CD4-positive, alpha-beta T cell treated with Interleukin-10 for 1 hour (primary cell): Measurements from ENCODE around the gene SEPHS2.
"Not testable (repeated sequence)": the region's sequence is repeated elsewhere in the genome, so short reads cannot be mapped to it uniquely, and the experiment has no call there.

Experiments used
- DNase-seq: peaks from one replicate; pipeline ENCODE4 v3.0.0-alpha.2; 2020

Gene SEPHS2

DNA sequence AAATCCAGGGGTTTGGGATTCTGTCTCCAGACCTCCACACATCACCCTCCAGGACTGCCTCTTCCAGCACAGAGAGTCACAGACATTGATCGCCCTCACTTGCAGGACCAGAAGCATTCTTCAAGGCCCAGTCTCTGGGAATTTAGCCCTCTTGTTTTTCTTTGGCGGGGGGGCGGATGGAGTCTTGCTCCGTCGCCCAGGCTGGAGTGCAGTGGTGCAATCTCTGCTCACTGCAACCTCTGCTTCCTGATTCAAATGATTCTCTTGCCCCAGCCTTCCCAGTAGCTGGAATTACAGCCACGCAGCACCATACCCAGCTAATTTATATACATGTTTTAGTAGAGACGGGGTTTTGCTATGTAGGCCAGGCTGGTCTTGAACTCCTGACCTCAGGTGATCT, 18.4 kb upstream of the SEPHS2 start:
- DNase-seq, result no peak

- DNase-seq, result not testable (repeated sequence)
Measured at GRCh38 chr16:30461426-30461825, 15.8 kb upstream of the SEPHS2 start.

DNA sequence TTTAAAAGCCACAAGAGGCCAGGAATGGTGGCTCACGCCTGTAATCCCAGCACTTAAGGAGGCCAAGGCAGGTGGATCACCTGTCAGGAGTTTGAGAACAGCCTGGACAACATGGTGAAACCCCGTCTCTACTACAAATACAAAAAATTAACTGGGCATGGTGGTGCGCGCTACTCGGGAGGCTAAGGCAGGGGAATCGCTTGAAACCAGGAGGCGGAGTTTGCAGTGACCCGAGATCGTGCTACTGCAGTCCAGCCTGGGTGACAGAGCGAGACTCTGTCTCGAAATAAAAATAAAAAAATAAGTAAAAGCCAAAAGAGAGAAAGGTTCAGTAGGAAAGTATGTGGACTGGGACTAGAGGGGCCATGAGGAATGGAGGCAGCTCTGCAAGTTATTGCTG, 13.8 kb upstream of the SEPHS2 start:
- no peak for DNase-seq

- DNase-seq, result peak; percentile 78
Measured at GRCh38 chr16:30458561-30459394, 13.1 kb upstream of the SEPHS2 start.

GRCh38 chr16:30457743-30458560, 12.3 kb upstream of the SEPHS2 start:
- no peak for DNase-seq

DNA sequence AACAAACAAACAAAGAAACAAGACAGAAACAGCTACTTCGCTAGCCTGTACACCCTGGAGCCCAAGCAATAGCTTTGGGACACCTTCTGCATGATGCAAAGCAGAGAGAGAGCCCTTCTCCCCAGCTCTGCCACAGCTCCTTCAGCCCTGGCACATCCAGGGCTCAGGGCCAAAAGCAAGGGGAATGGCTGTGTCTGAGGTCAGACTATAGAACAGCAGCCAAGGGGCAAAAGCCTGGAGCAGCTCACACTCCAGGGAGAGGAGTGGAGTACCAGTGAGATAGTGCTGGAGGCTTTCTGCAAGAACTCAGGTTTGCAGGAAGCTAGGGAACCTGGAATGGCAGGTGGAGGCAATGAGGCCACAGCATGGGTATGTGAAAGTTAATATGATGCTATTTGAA, 11.6 kb upstream of the SEPHS2 start:
- DNase-seq, result no peak

DNA sequence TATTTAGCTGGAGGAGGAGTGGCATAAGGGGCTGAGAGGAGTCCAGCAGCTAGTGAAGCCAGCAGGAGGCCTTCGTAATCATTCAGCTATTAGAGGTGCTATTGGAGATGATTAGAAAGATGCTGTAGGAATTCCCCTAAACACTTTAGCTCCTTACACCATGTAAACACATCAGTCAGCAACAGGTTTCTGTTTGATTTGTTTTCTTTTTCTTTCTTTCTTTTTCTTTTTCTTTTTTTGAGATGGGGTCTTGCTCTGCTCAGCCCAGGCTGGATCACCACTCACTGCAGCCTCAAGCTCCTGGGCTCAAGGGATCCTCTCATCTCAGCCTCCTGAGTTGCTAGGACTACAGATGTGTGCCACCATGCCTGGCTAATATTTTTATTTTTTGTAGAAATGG, 10.6 kb upstream of the SEPHS2 start:
- DNase-seq, result no peak

GRCh38 chr16:30452709-30453580, 7.3 kb upstream of the SEPHS2 start:
- not testable (repeated sequence) for DNase-seq

DNA sequence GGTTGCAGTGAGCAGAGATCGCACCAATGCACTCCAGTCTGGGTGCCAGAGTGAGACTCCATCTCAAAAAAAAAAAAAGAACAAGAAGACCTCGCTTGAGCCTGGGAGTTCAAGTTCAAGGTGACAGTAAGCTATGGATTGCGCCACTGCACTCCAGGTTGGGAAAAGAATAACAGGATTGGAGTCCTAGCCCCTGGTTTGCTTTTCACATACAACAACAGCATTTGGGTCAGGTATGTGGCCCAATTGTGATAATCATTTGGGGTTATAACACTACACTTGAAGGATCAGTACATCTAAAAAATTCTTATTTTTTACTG, 3.4 kb upstream of the SEPHS2 start:
- no peak for DNase-seq

DNA sequence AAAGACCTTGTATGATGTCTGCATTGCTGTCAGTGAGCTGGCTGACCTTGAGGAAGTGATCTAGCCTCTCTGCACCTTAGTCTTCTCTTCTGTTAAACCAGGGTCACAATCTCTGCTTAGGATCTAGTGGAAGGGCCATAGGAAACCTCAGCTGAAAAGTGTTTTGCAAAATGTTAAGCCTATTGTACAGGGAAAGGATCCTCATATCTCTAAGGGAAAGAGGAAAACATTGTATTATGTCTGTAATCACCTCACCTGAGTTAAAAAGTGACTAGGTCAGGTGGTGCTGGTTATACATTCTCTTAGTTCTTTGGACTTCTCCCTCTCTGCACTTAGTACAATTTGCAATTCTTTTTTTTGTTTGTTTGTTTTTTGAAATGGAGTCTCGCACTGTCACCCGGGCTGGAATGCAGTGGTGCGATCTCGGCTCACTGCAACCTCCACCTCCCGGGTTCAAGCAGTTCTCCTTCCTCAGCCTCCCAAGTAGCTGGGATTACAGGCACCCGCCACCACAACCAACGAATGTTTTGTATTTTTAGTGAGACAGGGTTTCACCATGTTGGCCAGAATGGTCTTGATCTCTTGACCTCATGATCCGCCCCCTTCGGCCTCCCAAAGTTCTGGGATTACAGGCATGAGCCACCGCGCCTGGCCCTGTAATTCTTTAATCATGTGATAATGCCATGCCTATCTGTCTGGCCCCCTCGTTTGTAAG, 2.0 kb upstream of the SEPHS2 start:
- no peak for DNase-seq

GRCh38 chr16:30446203-30446595, 525 bp upstream of the SEPHS2 start:
- no peak for DNase-seq

DNA sequence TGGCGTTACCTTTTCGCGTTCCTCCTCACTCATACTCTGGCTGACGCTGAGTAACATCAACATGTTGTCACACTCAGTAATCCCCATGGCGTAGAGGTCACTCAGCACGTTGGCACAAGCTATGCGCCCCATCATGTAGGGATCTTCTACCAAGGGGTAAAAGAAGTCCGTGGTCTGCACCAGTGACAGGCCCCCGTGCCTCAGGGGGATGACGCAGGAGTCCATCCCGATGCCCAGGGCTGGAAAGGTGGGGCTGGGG, 596 bp downstream of the SEPHS2 start:
- DNase-seq, result no peak

- DNase-seq, result no peak
Measured at GRCh38 chr16:30444231-30445148, 1.2 kb downstream of the SEPHS2 start.

- no peak for DNase-seq
Measured at GRCh38 chr16:30443631-30444030, 2.0 kb downstream of the SEPHS2 start.

- no peak for DNase-seq
Measured at GRCh38 chr16:30439720-30440348, 5.8 kb downstream of the SEPHS2 start.

DNA sequence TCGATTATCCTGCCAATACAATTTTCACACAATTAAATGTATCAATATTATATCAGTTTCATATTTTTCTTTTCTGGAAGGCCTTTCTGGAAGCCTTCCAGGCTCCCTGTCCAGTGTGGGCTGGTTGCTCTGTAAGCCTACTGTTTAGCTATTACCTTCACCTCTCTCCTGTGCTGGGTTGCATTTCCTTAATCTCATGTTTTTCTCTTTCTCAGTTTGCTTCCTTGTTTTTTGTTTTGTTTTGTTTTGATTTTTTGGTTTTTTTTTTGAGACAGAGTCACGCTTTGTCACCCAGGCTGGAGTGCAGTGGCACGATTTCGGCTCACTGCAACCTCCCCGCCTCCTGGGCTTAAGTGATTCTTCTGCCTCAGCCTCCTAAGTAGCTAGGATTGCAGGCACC, 6.8 kb downstream of the SEPHS2 start:
- no peak for DNase-seq

- DNase-seq, result no peak
Measured at GRCh38 chr16:30437511-30438046, 8.1 kb downstream of the SEPHS2 start.

- no peak for DNase-seq
Measured at GRCh38 chr16:30434852-30435251, 10.8 kb downstream of the SEPHS2 start.

DNA sequence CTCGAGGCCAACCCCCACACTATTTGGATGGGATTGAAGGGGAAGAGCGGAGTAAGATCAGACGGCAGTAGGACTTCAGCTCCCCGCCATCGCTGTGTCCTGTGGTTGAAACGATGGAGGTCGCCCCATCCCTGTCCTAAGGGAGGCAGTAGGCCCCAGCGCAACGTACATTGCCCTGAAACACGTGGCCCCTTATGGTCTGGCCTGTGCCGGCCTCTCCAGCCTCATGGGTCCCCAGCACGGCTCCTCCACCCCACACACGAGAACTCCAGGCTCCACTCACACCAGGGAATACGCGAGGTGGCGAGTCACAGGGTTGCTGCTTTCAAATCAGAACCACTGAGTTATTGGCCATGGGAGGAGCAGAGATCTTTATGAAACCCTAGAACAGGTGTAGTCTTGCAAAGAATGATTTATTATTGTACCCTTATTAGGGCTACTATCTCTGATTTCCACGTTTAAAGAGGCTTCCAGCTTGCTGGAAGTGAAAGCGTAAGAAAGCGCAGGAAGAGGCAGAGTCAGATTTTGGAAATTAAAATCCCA, 15.2 kb downstream of the SEPHS2 start:
- DNase-seq, result no peak

- peak; percentile 99 for DNase-seq
Measured at GRCh38 chr16:30429678-30430427, 15.8 kb downstream of the SEPHS2 start, which contains the start of gene DCTPP1. DCTPP1 (minus strand) TSS chr16:30430030; CDS start chr16:30429980, 50 bp downstream.
